GM19438 (cell line): ENCODE data around the gene SNX14.
"Not testable (repeated sequence)": the region's sequence is repeated elsewhere in the genome, so short reads cannot be mapped to it uniquely, and the experiment has no call there.

Experiments
- ATAC-seq: cut with Tn5 transposase; IDR thresholded peaks from one replicate; pipeline ENCODE4 v1.9.1; 2021; ENCODE audit warnings: low read depth; ENCODE audit not compliant: unreplicated experiment

The SNX14 gene

GRCh38 chr6:85585741-85586140 lies 7.9 kb downstream of the SNX14 start:
- ATAC-seq, result no peak

DNA sequence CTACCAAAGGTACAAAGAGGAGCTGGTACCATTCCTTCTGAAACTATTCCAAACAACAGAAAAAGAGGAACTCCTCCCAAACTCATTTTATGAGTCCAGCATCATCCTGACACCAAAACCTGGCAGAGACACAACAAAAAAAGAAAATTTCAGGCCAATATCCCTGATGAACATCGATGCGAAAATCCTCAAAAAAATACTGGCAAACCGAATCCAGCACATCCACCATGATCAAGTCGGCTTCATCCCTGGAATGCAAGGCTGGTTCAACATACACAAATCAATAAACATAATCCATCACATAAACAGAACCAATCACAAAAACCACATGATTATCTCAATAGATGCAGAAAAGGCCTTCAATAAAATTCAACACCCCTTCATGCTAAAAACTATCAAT lies 10.8 kb downstream of the SNX14 start:
- not testable (repeated sequence) for ATAC-seq

DNA sequence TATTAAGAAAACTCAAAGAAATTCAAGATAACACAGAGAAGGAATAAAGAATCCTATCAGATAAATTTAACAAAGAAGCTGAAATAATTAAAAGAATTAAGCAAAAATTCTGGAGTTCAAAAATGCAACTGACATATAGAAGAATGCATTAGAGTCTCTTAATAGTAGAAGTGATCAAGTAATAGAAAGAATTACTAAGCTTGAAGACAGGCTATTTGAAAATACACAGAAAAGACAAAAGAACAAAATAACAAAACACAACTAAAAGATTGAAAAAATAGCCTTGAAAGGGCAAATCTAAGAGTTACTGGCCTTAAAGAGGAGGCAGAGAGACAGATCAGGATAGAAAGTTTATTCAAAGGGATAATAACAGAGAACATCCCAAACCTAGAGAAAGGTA lies 12.1 kb downstream of the SNX14 start:
- no peak for ATAC-seq

DNA sequence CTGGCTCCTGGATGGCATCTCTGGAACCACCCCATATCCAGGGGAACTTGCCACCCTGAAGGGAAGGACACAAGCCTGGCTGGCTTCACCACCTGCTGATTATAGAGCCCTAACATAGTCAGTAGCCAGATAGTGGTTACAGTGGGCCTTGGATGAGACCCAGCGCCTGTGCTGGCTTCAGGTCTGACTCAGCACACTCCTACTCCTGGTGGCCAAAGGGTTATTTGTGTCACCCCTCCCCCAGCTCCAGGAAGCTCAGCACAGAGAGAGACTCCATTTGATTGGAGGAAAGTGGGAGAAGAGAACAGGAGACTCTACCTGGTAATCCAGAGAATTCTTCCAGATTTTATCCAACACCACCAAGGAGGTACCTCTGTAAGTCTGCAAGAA lies 12.8 kb downstream of the SNX14 start:
- no peak for ATAC-seq

GRCh38 chr6:85580118-85580877 lies 13.4 kb downstream of the SNX14 start:
- ATAC-seq, result no peak

DNA sequence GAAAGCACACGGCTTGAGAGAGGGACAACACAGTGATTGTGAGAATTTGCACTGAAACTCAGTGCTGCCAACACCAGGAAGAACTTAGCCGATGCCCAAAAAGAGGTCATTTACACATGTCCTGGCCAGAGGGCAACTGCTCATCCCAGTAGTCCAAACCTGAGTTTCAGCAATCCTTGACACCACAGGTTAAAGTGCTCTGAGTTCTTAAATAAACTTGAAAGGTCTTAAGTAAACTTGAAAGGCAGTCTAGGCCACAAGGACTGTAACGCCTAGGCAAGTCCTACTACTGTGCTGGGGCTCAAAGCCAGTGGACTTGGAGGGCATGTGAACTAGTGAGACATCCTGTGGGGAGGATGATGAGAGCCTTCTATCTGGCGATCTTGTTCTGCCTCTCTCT lies 14.1 kb downstream of the SNX14 start:
- no peak for ATAC-seq

DNA sequence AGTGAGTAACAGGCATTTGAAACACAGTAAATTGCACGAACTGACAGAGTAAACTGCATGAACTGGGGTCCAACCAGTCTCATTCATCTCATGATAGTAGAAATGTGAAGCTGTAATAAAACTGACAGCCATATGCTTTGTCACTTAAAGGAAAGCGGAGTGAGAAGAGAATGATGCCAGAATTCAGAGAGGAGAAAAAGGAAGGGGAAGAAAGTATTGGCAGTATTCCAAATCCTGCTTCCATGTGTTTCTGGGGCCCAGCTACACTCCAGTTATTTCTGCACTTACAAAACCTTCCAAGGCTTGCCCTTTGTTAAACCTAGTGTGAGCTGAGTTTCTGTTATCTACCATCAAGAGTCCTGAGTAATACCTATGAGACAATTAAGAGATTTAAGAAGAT lies 17.2 kb downstream of the SNX14 start:
- ATAC-seq, result no peak

- no peak for ATAC-seq
These were observed 18.6 kb downstream of the SNX14 start for GRCh38 chr6:85574932-85575598.

DNA sequence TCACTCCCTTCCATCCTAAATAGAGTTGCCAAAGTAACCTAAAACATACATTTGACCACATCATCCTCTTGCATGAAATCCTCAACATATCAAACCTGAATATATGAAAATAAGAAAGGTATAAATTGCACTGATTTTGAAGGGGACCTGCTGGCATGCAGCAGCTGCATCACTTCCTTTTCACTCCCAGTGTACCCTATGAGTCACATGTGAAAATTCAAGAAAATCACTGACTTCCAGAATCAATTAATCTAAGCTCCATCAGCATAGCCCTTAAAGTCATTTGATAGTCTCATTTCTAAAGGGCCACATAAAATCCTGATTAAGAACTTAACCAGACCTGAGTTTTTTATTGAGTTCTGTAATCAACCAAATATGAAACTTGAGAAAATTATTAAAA lies 24.3 kb downstream of the SNX14 start:
- ATAC-seq, result no peak

- ATAC-seq, result no peak
These were observed 25.2 kb downstream of the SNX14 start for GRCh38 chr6:85568411-85568810.

- no peak for ATAC-seq
These were observed 27.9 kb downstream of the SNX14 start for GRCh38 chr6:85565736-85566135.

- not testable (repeated sequence) for ATAC-seq
These were observed 29.4 kb downstream of the SNX14 start for GRCh38 chr6:85564223-85564622.

GRCh38 chr6:85561750-85562357 lies 31.8 kb downstream of the SNX14 start:
- no peak for ATAC-seq

DNA sequence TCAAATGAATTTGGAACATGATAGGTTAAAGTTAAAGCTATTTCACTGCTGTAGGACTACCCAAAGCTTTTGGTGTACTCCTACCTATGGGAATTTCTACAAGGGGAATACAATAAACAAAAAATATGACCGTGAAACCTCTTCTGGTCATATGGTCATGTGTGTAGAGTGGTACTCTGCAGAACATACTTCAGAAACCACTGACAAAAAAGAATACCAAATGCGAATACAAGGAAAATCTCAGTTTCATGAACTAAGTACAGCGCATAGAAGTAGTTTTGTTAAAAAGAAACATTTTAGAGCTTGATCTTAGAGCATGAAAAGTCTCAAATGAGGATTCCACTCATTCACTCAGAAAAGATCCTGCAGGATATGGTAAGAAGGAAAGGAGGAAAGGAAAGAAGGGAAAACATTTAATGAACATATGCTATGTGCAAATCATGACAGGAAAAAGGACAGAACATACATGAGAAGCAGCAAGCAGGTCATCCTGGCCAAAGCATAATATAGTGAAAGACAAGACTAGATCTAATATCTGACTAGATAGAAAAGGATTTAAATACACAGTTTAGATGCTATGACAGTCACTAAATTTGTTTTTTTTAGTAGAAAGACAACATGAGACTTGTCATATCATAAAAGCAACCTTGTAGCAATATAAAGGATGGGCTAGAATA lies 36.5 kb downstream of the SNX14 start:
- ATAC-seq, result peak; percentile 79

GRCh38 chr6:85552652-85553051 lies 41.0 kb downstream of the SNX14 start:
- ATAC-seq, result no peak

DNA sequence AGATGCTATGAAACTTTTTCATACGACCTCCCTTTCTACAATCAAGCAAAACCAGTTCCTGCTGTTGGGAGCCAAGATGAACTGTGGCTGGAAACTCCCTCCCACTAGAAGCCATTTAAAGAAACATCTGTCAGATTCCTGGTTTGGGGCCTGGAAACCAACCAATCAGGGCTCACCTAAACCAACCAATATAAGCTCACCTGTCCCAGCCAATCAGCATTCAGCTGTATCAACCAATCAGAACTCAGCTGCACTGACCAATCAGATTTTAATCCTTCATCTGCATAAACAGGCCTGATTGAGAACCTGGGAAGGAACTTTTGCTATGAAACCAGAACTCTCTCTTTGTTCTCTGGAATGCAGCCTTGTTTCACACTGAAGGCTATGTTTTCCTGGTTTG lies 42.4 kb downstream of the SNX14 start:
- ATAC-seq, result no peak

- no peak for ATAC-seq
These were observed 45.9 kb downstream of the SNX14 start for GRCh38 chr6:85547719-85548118.

- ATAC-seq, result no peak
These were observed 48.9 kb downstream of the SNX14 start for GRCh38 chr6:85544776-85545175.

- ATAC-seq, result no peak
These were observed 56.6 kb downstream of the SNX14 start for GRCh38 chr6:85537055-85537494.

GRCh38 chr6:85524281-85524680 lies 69.4 kb downstream of the SNX14 start:
- ATAC-seq, result not testable (repeated sequence)

GRCh38 chr6:85516168-85516567 lies 77.5 kb downstream of the SNX14 start:
- ATAC-seq, result no peak
